Type B pancreatic cell (in vitro differentiated cells): ENCODE data around the gene EBF3. TPM values are rescaled to one million over a fixed set of nuclear protein-coding genes. Genes with fewer than 3 reads are reported as not detected.

Source experiments
- DNase-seq: peaks from one replicate; pipeline ENCODE4 v3.0.0; 2021; ENCODE audit warnings: mixed read lengths; ENCODE audit not compliant: unreplicated experiment; ENCODE audit errors: extremely low spot score
- H3K27ac Mint-ChIP-seq: 2 replicates; pipeline ENCODE4 v1.8.0; 2021; ENCODE audit warnings: mild to moderate bottlenecking, mixed read lengths
- H3K27me3 Mint-ChIP-seq: 2 replicates; pipeline ENCODE4 v1.8.0; 2021; ENCODE audit warnings: mixed read lengths
- H3K36me3 Mint-ChIP-seq: 2 replicates; pipeline ENCODE4 v1.8.0; 2021; ENCODE audit warnings: mixed read lengths
- H3K4me1 Mint-ChIP-seq: one replicate; pipeline ENCODE4 v1.8.0; 2021; ENCODE audit warnings: mixed read lengths; ENCODE audit not compliant: unreplicated experiment
- H3K4me3 Mint-ChIP-seq: 2 replicates; pipeline ENCODE4 v1.8.0; 2021; ENCODE audit warnings: mild to moderate bottlenecking, mixed read lengths
- H3K9me3 Mint-ChIP-seq: 2 replicates; pipeline ENCODE4 v1.8.0; 2021; ENCODE audit warnings: mixed read lengths
- CTCF ChIP-seq: fragments of 200-600 bp; sonication (generic); conservative IDR thresholded peaks from 2 replicates; pipeline ENCODE4 v1.5.0; 2021; ENCODE audit warnings: antibody characterized with exemption, mild to moderate bottlenecking
- total RNA-seq: library from RNA; stranded (reverse); gene quantifications from 2 replicates; pipeline ENCODE4 v1.2.1, GENCODE V29; 2021; ENCODE audit warnings: low replicate concordance

Gene EBF3
- total RNA-seq, 1 donor from 2014 or later, result 26.1 TPM

GRCh38 chr10:129838794-129839193 is 125.3 kb downstream of the EBF3 start:
- no peak overlapping the region for H3K27ac Mint-ChIP-seq
- peaks cover 2% of the 10 kb centered on the region for H3K4me1 Mint-ChIP-seq
- no peak for TF ChIP-seq CTCF
- H3K9me3 Mint-ChIP-seq, result no peaks in the 10 kb centered on the region
- H3K4me3 Mint-ChIP-seq, result no peak overlapping the region
- peaks cover 10% of the 10 kb centered on the region for H3K36me3 Mint-ChIP-seq
- H3K27me3 Mint-ChIP-seq, result peaks cover 10% of the 10 kb centered on the region
- no peak for DNase-seq

- no peak for TF ChIP-seq CTCF
These were observed 126.0 kb downstream of the EBF3 start for GRCh38 chr10:129837909-129838582.

GRCh38 chr10:129836253-129836652 is 127.8 kb downstream of the EBF3 start:
- TF ChIP-seq CTCF, result no peak
- Mint-ChIP-seq H3K27ac (no peak overlapping the region), H3K4me1 (peaks cover 10% of the 10 kb centered on the region), H3K36me3 (peaks cover 6% of the 10 kb centered on the region), H3K9me3 (no peaks in the 10 kb centered on the region), H3K4me3 (no peak overlapping the region), H3K27me3 (peaks cover 11% of the 10 kb centered on the region)
- DNase-seq, result no peak

More at GRCh38 chr10:129837909-129838582, 126.0 kb downstream of the EBF3 start:
- peaks cover 10% of the 10 kb centered on the region for H3K4me1 Mint-ChIP-seq
- no peaks in the 10 kb centered on the region for H3K9me3 Mint-ChIP-seq
- H3K4me3 Mint-ChIP-seq, result no peak overlapping the region
- peaks cover 11% of the 10 kb centered on the region for H3K27me3 Mint-ChIP-seq
- H3K27ac Mint-ChIP-seq, result no peak overlapping the region
- no peak for DNase-seq
- peaks cover 10% of the 10 kb centered on the region for H3K36me3 Mint-ChIP-seq

- Mint-ChIP-seq H3K36me3 (peaks cover 5% of the 10 kb centered on the region), H3K9me3 (no peaks in the 10 kb centered on the region), H3K4me1 (peaks cover 10% of the 10 kb centered on the region), H3K27me3 (peaks cover 11% of the 10 kb centered on the region), H3K27ac (no peak overlapping the region), H3K4me3 (no peak overlapping the region)
- no peak for DNase-seq
- TF ChIP-seq CTCF, result no peak
These were observed 129.9 kb downstream of the EBF3 start for GRCh38 chr10:129833994-129834739.

DNA sequence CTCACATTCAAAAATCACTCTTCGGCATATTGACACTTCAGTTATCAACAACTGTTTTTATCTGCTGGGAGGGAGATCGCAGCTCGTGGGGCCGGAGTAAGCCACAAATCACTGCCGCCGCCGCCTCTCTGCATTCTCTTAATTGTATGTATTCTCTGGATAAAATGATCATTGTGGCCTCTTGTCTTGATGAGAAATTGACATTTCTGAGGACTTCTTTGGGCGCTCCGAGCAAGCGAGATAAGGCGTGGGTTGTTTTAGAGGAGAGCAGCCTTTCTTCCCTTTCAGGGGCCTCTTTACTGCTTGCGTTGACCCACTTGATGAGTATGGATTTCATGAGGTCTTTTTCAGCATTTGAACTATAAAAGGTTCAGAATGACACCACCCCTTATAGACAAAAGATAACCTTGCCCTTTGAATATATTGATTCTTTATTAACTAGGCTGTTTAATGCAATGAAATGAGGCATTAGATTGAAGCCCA is 130.6 kb downstream of the EBF3 start:
- H3K4me3 Mint-ChIP-seq, result no peak overlapping the region
- H3K27ac Mint-ChIP-seq, result no peak overlapping the region
- H3K36me3 Mint-ChIP-seq, result peaks cover 5% of the 10 kb centered on the region
- no peaks in the 10 kb centered on the region for H3K9me3 Mint-ChIP-seq
- peaks cover 10% of the 10 kb centered on the region for H3K4me1 Mint-ChIP-seq
- no peak for DNase-seq
- no peak for TF ChIP-seq CTCF
- H3K27me3 Mint-ChIP-seq, result peaks cover 11% of the 10 kb centered on the region
